ENCODE results near the gene CD72.

DNA sequence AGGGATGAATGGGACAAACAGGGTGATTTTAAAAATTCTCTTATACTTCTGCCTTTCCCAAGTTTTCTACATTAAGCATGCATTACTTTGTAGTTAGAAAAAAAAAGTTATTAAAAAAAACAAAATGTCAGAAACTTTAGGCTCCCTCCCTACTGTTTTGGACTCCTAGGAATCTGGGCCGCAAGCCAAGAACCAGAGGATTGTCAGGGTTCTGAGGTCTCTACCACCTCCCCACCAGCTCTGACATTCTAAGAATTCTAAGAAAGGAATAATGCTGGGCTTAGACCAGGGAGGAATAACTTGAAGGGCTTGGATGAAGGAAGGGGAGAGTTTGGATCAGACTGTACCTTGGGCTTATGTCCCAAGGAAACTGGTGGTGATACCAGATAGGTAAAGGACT, 47.8 kb upstream of the CD72 start:
- TF ChIP-seq RAD21 (conservative IDR thresholded peaks at IDR 0.05 in 1 of 2, IDR thresholded peaks at IDR 0.05 in 1 of 2) (no peak), CHD2 (IDR thresholded peaks at IDR 0.05; ENCODE audit: low read length, partially characterized antibody) (no peak), EP300 (IDR thresholded peaks at IDR 0.05) (no peak), POLR2A (IDR thresholded peaks at IDR 0.05; ENCODE audit: low read length) (no peak)
- TF ChIP-seq, protein P1, sequence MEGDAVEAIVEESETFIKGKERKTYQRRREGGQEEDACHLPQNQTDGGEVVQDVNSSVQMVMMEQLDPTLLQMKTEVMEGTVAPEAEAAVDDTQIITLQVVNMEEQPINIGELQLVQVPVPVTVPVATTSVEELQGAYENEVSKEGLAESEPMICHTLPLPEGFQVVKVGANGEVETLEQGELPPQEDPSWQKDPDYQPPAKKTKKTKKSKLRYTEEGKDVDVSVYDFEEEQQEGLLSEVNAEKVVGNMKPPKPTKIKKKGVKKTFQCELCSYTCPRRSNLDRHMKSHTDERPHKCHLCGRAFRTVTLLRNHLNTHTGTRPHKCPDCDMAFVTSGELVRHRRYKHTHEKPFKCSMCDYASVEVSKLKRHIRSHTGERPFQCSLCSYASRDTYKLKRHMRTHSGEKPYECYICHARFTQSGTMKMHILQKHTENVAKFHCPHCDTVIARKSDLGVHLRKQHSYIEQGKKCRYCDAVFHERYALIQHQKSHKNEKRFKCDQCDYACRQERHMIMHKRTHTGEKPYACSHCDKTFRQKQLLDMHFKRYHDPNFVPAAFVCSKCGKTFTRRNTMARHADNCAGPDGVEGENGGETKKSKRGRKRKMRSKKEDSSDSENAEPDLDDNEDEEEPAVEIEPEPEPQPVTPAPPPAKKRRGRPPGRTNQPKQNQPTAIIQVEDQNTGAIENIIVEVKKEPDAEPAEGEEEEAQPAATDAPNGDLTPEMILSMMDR (IDR thresholded peaks at IDR 0.05), result no peak

Data from A549 (cell line).